ENCODE results near the gene AURKB. TPM values are rescaled to one million over a fixed set of nuclear protein-coding genes. Genes with fewer than 3 reads are reported as not detected.

Gene AURKB
- polyA plus RNA-seq, 1 donor (not counting 4 experiments of a cell fraction or from before 2014, with no cell fraction given), result 12.6 TPM

DNA sequence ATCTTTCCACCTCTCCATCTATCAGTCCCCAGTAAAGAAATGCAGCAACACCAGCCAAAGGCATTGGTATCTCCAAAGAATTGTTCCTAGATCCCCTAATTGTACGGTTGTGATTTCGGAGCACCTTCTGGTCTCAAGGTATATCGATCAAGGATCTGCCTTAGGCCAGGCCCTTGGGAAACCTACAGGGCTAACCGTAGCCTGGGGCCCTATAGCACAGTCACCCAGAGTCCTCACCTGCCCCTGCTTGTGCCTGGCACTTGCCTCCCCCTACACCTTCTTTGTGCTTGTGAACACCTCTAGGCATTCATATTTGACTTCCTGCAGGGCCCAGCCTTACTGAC, 16.8 kb upstream of the AURKB start:
- dilution Hi-C loops (cut with MboI; ENCODE audit: extremely low pct_ligation_motif_present, low sequenced_read_pairs), result no loop called here
- no peaks in the 10 kb centered on the region for H4K20me1 ChIP-seq (ENCODE audit: control insufficient read depth, extremely low read depth, insufficient read depth, low read length)
- no peak overlapping the region for H2AFZ ChIP-seq (ENCODE audit: control insufficient read depth, low read length)
- no peak overlapping the region for H3K9ac ChIP-seq (ENCODE audit: control insufficient read depth, extremely low read depth, insufficient read depth, low read length)
- H3K4me1 ChIP-seq (ENCODE audit: control insufficient read depth, extremely low read depth, insufficient read depth, low read length), result peaks cover 15% of the 10 kb centered on the region
- no peaks in the 10 kb centered on the region for H3K27me3 ChIP-seq (ENCODE audit: control insufficient read depth, extremely low read depth, insufficient read depth, low read length)
- no peaks in the 10 kb centered on the region for H3K79me2 ChIP-seq (ENCODE audit: control insufficient read depth, insufficient read depth, low read length)
- no peaks in the 10 kb centered on the region for H3K9me3 ChIP-seq (ENCODE audit: control insufficient read depth, low read depth, low read length)
- peak overlapping the region in 1 of 3 experiments; percentile 29 for H3K4me3 ChIP-seq (ENCODE audit: control insufficient read depth in 2 of 3, extremely low read depth in 1 of 3, insufficient read depth in 2 of 3, low read depth in 1 of 3, low read length in 3 of 3)
- H3K4me2 ChIP-seq (ENCODE audit: control insufficient read depth, extremely low read depth, insufficient read depth, low read depth, low read length), result peak overlapping the region; percentile 72
- DNase-seq (ENCODE audit: low read depth, low spot score) (no peak), FAIRE-seq (no peak)
- H3K9me1 ChIP-seq (ENCODE audit: control insufficient read depth, extremely low read depth, insufficient read depth, low read length), result no peaks in the 10 kb centered on the region
- H3K27ac ChIP-seq (ENCODE audit: control insufficient read depth, insufficient read depth, low read length), result no peak overlapping the region
- peaks cover 31 to 34% of the 10 kb centered on the region in 2 experiments for H3K36me3 ChIP-seq (ENCODE audit: control insufficient read depth in 2 of 2, extremely low read depth in 1 of 2, insufficient read depth in 2 of 2, low read length in 2 of 2)
- no peak for TF ChIP-seq EZH2 (IDR thresholded peaks at IDR 0.05; ENCODE audit: low read length)
- TF ChIP-seq, protein P1, sequence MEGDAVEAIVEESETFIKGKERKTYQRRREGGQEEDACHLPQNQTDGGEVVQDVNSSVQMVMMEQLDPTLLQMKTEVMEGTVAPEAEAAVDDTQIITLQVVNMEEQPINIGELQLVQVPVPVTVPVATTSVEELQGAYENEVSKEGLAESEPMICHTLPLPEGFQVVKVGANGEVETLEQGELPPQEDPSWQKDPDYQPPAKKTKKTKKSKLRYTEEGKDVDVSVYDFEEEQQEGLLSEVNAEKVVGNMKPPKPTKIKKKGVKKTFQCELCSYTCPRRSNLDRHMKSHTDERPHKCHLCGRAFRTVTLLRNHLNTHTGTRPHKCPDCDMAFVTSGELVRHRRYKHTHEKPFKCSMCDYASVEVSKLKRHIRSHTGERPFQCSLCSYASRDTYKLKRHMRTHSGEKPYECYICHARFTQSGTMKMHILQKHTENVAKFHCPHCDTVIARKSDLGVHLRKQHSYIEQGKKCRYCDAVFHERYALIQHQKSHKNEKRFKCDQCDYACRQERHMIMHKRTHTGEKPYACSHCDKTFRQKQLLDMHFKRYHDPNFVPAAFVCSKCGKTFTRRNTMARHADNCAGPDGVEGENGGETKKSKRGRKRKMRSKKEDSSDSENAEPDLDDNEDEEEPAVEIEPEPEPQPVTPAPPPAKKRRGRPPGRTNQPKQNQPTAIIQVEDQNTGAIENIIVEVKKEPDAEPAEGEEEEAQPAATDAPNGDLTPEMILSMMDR (optimal IDR thresholded peaks at IDR 0.05 in 1 of 3, IDR thresholded peaks at IDR 0.05 in 1 of 3, conservative IDR thresholded peaks at IDR 0.05 in 1 of 3; ENCODE audit: extremely low read depth in 1 of 3, insufficient read depth in 2 of 3, low read length in 3 of 3), result no peak

DNA sequence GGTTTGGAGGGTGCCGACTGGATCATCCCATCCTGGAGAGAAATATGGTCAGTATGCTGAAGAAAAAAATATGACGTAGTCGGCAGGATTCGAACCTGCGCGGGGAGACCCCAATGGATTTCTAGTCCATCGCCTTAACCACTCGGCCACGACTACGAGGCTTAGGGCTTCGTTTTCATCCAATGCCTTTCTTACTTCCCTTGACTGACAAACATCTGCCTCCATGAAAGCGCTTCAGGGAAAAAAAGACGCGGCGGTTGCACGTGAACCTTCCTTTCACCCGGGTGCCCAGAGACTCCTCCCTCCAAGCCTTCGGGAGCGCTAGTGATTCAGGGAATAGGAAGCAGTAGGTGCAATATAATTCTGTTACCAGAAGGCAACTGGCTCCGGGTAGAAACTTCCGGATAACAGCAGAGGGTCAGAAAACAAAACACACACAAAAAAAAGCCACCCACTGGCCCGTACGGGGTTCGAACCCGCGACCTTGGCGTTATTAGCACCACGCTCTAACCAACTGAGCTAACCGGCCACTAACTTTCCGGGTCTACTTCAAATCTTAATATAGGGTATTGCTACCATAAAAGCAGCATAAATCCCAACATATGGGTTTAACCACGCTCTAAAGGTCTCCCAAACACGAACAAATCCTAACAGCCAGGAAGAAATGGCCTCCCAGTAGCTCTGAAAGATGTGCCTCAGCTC, 16.3 kb upstream of the AURKB start:
- H3K4me3 ChIP-seq (ENCODE audit: control insufficient read depth in 2 of 3, extremely low read depth in 1 of 3, insufficient read depth in 2 of 3, low read depth in 1 of 3, low read length in 3 of 3), result peak overlapping the region in 2 of 3 experiments; percentile 10 to 41
- peak overlapping the region; percentile 72 for H3K4me2 ChIP-seq (ENCODE audit: control insufficient read depth, extremely low read depth, insufficient read depth, low read depth, low read length)
- no peaks in the 10 kb centered on the region for H4K20me1 ChIP-seq (ENCODE audit: control insufficient read depth, extremely low read depth, insufficient read depth, low read length)
- peaks cover 18% of the 10 kb centered on the region for H3K4me1 ChIP-seq (ENCODE audit: control insufficient read depth, extremely low read depth, insufficient read depth, low read length)
- H3K9me3 ChIP-seq (ENCODE audit: control insufficient read depth, low read depth, low read length), result no peaks in the 10 kb centered on the region
- no peaks in the 10 kb centered on the region for H3K79me2 ChIP-seq (ENCODE audit: control insufficient read depth, insufficient read depth, low read length)
- DNase-seq (ENCODE audit: low read depth, low spot score), result no peak
- TF ChIP-seq EZH2 (IDR thresholded peaks at IDR 0.05; ENCODE audit: low read length), result no peak
- TF ChIP-seq, protein P1 (optimal IDR thresholded peaks at IDR 0.05 in 1 of 3, IDR thresholded peaks at IDR 0.05 in 1 of 3, conservative IDR thresholded peaks at IDR 0.05 in 1 of 3; ENCODE audit: extremely low read depth in 1 of 3, insufficient read depth in 2 of 3, low read length in 3 of 3), result no peak
- peak overlapping the region; percentile 51 for H3K9ac ChIP-seq (ENCODE audit: control insufficient read depth, extremely low read depth, insufficient read depth, low read length)
- FAIRE-seq, result no peak
- H3K36me3 ChIP-seq (ENCODE audit: control insufficient read depth in 2 of 2, extremely low read depth in 1 of 2, insufficient read depth in 2 of 2, low read length in 2 of 2), result peaks cover 25 to 29% of the 10 kb centered on the region in 2 experiments
- no peak overlapping the region for H2AFZ ChIP-seq (ENCODE audit: control insufficient read depth, low read length)
- dilution Hi-C loops (cut with MboI; ENCODE audit: extremely low pct_ligation_motif_present, low sequenced_read_pairs), result no loop called here
- H3K27ac ChIP-seq (ENCODE audit: control insufficient read depth, insufficient read depth, low read length), result peak overlapping the region; percentile 75
- H3K9me1 ChIP-seq (ENCODE audit: control insufficient read depth, extremely low read depth, insufficient read depth, low read length), result no peaks in the 10 kb centered on the region
- no peaks in the 10 kb centered on the region for H3K27me3 ChIP-seq (ENCODE audit: control insufficient read depth, extremely low read depth, insufficient read depth, low read length)

All from keratinocyte (primary cell).